ENCODE data around the gene MFAP4.

DNA sequence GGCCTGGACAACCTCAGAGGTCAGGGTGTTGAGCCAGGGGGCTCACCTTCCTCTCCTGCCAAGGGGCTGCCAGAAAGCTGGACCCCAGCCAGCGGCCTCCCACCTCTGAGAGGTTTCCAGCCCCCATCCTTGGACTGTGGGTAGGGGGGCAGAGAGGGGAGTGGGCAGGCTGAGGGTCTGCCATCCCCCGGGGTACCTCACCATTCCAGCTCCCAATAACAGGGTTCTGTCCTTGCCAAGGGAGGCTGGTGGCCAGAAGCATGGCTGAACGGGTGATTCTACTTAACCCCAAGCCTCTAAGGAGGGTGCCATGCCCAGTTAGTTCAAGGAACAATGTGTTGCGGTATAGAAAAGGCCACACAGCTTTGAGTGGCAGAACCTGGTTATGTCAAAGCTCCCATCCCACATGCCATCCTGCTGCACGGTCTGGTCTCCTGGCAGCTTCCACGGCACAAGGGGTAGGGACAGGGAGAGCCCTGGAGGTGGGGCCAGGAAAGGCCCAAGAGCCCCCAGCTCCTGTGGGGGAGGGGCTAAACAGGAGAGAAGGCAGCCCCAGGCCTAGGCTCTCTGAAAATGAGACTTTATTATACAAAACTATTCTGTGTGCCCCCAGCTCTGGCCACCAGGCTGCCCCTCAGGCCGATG is 44.3 kb downstream of the MFAP4 start:
- no peak for TF ChIP-seq CTCF (conservative IDR thresholded peaks at IDR 0.05 in 1 of 2, IDR thresholded peaks at IDR 0.05 in 1 of 2; ENCODE audit: extremely low read depth in 1 of 2, insufficient read depth in 1 of 2, low read depth in 1 of 2, low read length in 2 of 2)
- no peak for TF ChIP-seq EZH2 (IDR thresholded peaks at IDR 0.05; ENCODE audit: borderline replicate concordance, low read length)
